ENCODE data around the gene CACNA1C.

Gene CACNA1C

DNA sequence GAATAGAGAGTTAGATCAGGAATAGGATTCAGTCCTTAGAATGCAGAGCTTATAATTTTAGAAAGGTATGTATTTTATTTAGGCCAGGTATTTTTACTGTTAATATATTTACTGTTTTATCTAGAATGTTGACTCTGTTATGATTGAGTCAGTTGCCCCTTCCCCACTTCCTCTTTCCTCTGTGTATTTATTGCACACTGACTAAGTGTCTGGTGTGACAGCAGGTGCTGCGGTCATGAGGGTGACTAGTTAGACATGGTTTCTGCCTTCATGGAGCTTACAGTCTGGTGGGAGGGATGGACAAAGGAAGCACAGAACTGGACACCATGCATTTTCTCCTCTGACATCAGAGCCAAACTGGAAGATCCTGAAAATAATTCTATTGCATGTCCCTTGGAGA is 159.8 kb downstream of the CACNA1C start:
- TF ChIP-seq CTCF (IDR thresholded peaks at IDR 0.05; ENCODE audit: borderline replicate concordance, extremely low read depth, low read length, poor library complexity, severe bottlenecking) (no peak), EZH2 (IDR thresholded peaks at IDR 0.05; ENCODE audit: borderline replicate concordance, low read depth, low read length, severe bottlenecking) (no peak)
- ATAC-seq (ENCODE audit: insufficient read depth, low read depth) (no peak), DNase-seq (no peak)
- Histone ChIP-seq H3K9me3 (ENCODE audit: insufficient read depth, low read length, severe bottlenecking) (no peaks in the 10 kb centered on the region), H3K4me3 (ENCODE audit: low read depth in 1 of 2, low read length in 2 of 2) (no peak overlapping the region), H3K36me3 (ENCODE audit: insufficient read depth, low read length) (no peaks in the 10 kb centered on the region), H3K27ac (ENCODE audit: low read length) (no peak overlapping the region), H3K4me2 (ENCODE audit: insufficient read depth, low read length) (no peak overlapping the region), H3K27me3 (ENCODE audit: insufficient read depth, low read length, poor library complexity) (peaks cover 10% of the 10 kb centered on the region), H3K9ac (ENCODE audit: low read depth, low read length) (no peak overlapping the region), H3K4me1 (ENCODE audit: insufficient read depth, low read length) (no peaks in the 10 kb centered on the region), H3K79me2 (ENCODE audit: insufficient read depth, low read length) (no peaks in the 10 kb centered on the region), H4K20me1 (ENCODE audit: insufficient read depth, low read length) (no peaks in the 10 kb centered on the region), H2AFZ (ENCODE audit: low read depth, low read length) (no peak overlapping the region)

- Histone ChIP-seq H3K79me2 (ENCODE audit: insufficient read depth, low read length) (no peaks in the 10 kb centered on the region), H3K36me3 (ENCODE audit: insufficient read depth, low read length) (no peaks in the 10 kb centered on the region), H3K9me3 (ENCODE audit: insufficient read depth, low read length, severe bottlenecking) (no peaks in the 10 kb centered on the region), H3K9ac (ENCODE audit: low read depth, low read length) (no peak overlapping the region), H3K4me2 (ENCODE audit: insufficient read depth, low read length) (no peak overlapping the region), H4K20me1 (ENCODE audit: insufficient read depth, low read length) (no peaks in the 10 kb centered on the region), H3K4me1 (ENCODE audit: insufficient read depth, low read length) (no peaks in the 10 kb centered on the region), H3K4me3 (ENCODE audit: low read depth in 1 of 2, low read length in 2 of 2) (no peak overlapping the region), H3K27ac (ENCODE audit: low read length) (no peak overlapping the region), H2AFZ (ENCODE audit: low read depth, low read length) (no peak overlapping the region), H3K27me3 (ENCODE audit: insufficient read depth, low read length, poor library complexity) (peaks cover 10% of the 10 kb centered on the region)
- DNase-seq (no peak), ATAC-seq (ENCODE audit: insufficient read depth, low read depth) (no peak)
- TF ChIP-seq EZH2 (IDR thresholded peaks at IDR 0.05; ENCODE audit: borderline replicate concordance, low read depth, low read length, severe bottlenecking): no peak
- TF ChIP-seq CTCF (IDR thresholded peaks at IDR 0.05; ENCODE audit: borderline replicate concordance, extremely low read depth, low read length, poor library complexity, severe bottlenecking): no peak
Measured at GRCh38 chr12:2212971-2213869, 160.4 kb downstream of the CACNA1C start.

DNA sequence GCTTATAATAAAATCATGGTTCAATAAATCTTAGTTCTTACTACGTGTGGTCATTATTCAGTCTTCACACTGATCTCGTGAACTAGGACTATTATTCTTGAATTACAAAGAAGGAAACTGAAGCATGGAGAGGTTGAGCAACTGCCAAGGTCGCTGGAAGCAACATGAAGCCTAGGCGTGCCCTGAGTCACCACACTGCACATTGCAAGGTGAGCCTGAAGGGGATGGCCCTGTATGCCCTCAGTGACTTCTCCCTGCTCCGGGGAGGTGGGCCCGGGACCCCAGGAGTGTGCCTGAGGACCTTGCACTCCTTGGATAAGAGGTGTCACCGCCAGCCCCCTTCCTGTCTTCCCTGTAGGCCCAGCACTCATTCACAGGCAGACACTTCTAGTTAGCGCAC is 161.6 kb downstream of the CACNA1C start:
- no peaks in the 10 kb centered on the region for H3K9me3 ChIP-seq (ENCODE audit: insufficient read depth, low read length, severe bottlenecking)
- no peak overlapping the region for H3K27ac ChIP-seq (ENCODE audit: low read length)
- DNase-seq: no peak
- H3K4me3 ChIP-seq (ENCODE audit: low read depth in 1 of 2, low read length in 2 of 2): no peak overlapping the region
- no peak for ATAC-seq (ENCODE audit: insufficient read depth, low read depth)
- no peak overlapping the region for H2AFZ ChIP-seq (ENCODE audit: low read depth, low read length)
- TF ChIP-seq CTCF (IDR thresholded peaks at IDR 0.05; ENCODE audit: borderline replicate concordance, extremely low read depth, low read length, poor library complexity, severe bottlenecking) (no peak), EZH2 (IDR thresholded peaks at IDR 0.05; ENCODE audit: borderline replicate concordance, low read depth, low read length, severe bottlenecking) (no peak)
- no peaks in the 10 kb centered on the region for H4K20me1 ChIP-seq (ENCODE audit: insufficient read depth, low read length)
- no peaks in the 10 kb centered on the region for H3K79me2 ChIP-seq (ENCODE audit: insufficient read depth, low read length)
- no peaks in the 10 kb centered on the region for H3K36me3 ChIP-seq (ENCODE audit: insufficient read depth, low read length)
- no peak overlapping the region for H3K4me2 ChIP-seq (ENCODE audit: insufficient read depth, low read length)
- H3K27me3 ChIP-seq (ENCODE audit: insufficient read depth, low read length, poor library complexity): peaks cover 10% of the 10 kb centered on the region
- no peaks in the 10 kb centered on the region for H3K4me1 ChIP-seq (ENCODE audit: insufficient read depth, low read length)
- H3K9ac ChIP-seq (ENCODE audit: low read depth, low read length): no peak overlapping the region

Measured in DND-41 (cell line).